NOMO-1 treated with dmso at 0.1 percent for 144 hours (cell line): ENCODE results near the gene MYLK4.
A peak's percentile ranks its signal among the peaks of the same experiment; 100 is the strongest.

Experiments
- DNase-seq: peaks from one replicate; lab custom pipeline; 2025; ENCODE audit not compliant: unreplicated experiment; lab: John Stamatoyannopoulos, UW

MYLK4 gene

GRCh38 chr6:2734488-2735166 is 16.1 kb downstream of the MYLK4 start:
- no peak for DNase-seq

- DNase-seq, result no peak
Measured at GRCh38 chr6:2733736-2734480, 16.8 kb downstream of the MYLK4 start.

- DNase-seq, result peak; percentile 78
Measured at GRCh38 chr6:2733324-2733723, 17.4 kb downstream of the MYLK4 start.

- no peak for DNase-seq
Measured at GRCh38 chr6:2732503-2733089, 18.1 kb downstream of the MYLK4 start.

- DNase-seq, result no peak
Measured at GRCh38 chr6:2731281-2731909, 19.3 kb downstream of the MYLK4 start.

- no peak for DNase-seq
Measured at GRCh38 chr6:2730353-2731107, 20.2 kb downstream of the MYLK4 start.

GRCh38 chr6:2729921-2730320 is 20.8 kb downstream of the MYLK4 start:
- DNase-seq, result no peak

GRCh38 chr6:2725999-2726567 is 24.6 kb downstream of the MYLK4 start:
- DNase-seq, result peak; percentile 80

- DNase-seq, result no peak
Measured at GRCh38 chr6:2725364-2725988, 25.2 kb downstream of the MYLK4 start.

GRCh38 chr6:2721219-2721618 is 29.5 kb downstream of the MYLK4 start:
- no peak for DNase-seq

- no peak for DNase-seq
Measured at GRCh38 chr6:2719093-2719455, 31.6 kb downstream of the MYLK4 start.

GRCh38 chr6:2718334-2719092 is 32.2 kb downstream of the MYLK4 start:
- no peak for DNase-seq

GRCh38 chr6:2716936-2717700 is 33.6 kb downstream of the MYLK4 start:
- DNase-seq, result no peak

GRCh38 chr6:2715737-2716136 is 35.0 kb downstream of the MYLK4 start:
- DNase-seq, result no peak

- no peak for DNase-seq
Measured at GRCh38 chr6:2714111-2714895, 36.4 kb downstream of the MYLK4 start.

GRCh38 chr6:2713473-2714110 is 37.1 kb downstream of the MYLK4 start:
- DNase-seq, result no peak

- DNase-seq, result no peak
Measured at GRCh38 chr6:2712102-2712501, 38.6 kb downstream of the MYLK4 start.

- no peak for DNase-seq
Measured at GRCh38 chr6:2710412-2710811, 40.3 kb downstream of the MYLK4 start.
